DOHH2 (cell line): ENCODE measurements around the gene MAT2B.
A peak's percentile ranks its signal among the peaks of the same experiment; 100 is the strongest.

Experiments
- H3F3A ChIP-seq: fragments of 200-600 bp; sonication (generic), shearing (Covaris generic); 2 replicates; pipeline ENCODE4 v1.6.0; 2016; ENCODE audit warnings: antibody characterized with exemption, mild to moderate bottlenecking; ENCODE audit not compliant: control insufficient read depth, insufficient read depth
- H3K27ac ChIP-seq: fragments of 200-600 bp; sonication (generic); 2 replicates; pipeline ENCODE4 v1.5.1; 2014; ENCODE audit warnings: low read depth, mild to moderate bottlenecking, low read length, moderate library complexity
- H3K27me3 ChIP-seq: fragments of 200-600 bp; sonication (generic); 2 replicates; pipeline ENCODE4 v1.6.1; 2014; ENCODE audit warnings: mild to moderate bottlenecking, low read length, mixed read lengths; ENCODE audit not compliant: control insufficient read depth
- H3K36me3 ChIP-seq: fragments of 200-600 bp; sonication (generic); 2 replicates; pipeline ENCODE4 v1.6.1; 2014; ENCODE audit warnings: mild to moderate bottlenecking, low read length, moderate library complexity, mixed read lengths; ENCODE audit not compliant: control insufficient read depth
- H3K4me1 ChIP-seq: fragments of 200-600 bp; sonication (generic); 2 replicates; pipeline ENCODE4 v1.6.1; 2014; ENCODE audit warnings: mild to moderate bottlenecking, low read length, mixed read lengths; ENCODE audit not compliant: control insufficient read depth
- H3K4me2 ChIP-seq: fragments of 200-600 bp; sonication (generic); 2 replicates; pipeline ENCODE4 v1.6.0; 2014; ENCODE audit warnings: mild to moderate bottlenecking, low read length, moderate library complexity
- H3K4me3 ChIP-seq: fragments of 200-600 bp; sonication (generic); 2 replicates; pipeline ENCODE4 v1.5.1; 2014; ENCODE audit warnings: mild to moderate bottlenecking, low read length, mixed read lengths
- H3K79me2 ChIP-seq: fragments of 200-600 bp; sonication (generic); 2 replicates; pipeline ENCODE4 v1.6.1; 2014; ENCODE audit warnings: mild to moderate bottlenecking, low read length, mixed read lengths; ENCODE audit not compliant: control insufficient read depth
- H3K9me2 ChIP-seq: fragments of 200-600 bp; sonication (generic); replicated peaks from 2 replicates; pipeline ENCODE4 v1.6.1; 2014; ENCODE audit warnings: mild to moderate bottlenecking, low read length, mixed read lengths; ENCODE audit not compliant: control insufficient read depth
- H3K9me3 ChIP-seq: fragments of 200-600 bp; sonication (generic); 2 replicates; pipeline ENCODE4 v1.6.1; 2014; ENCODE audit warnings: antibody characterized with exemption, low read length, mixed read lengths; ENCODE audit not compliant: control insufficient read depth, insufficient read depth
- H4K20me1 ChIP-seq: fragments of 200-600 bp; sonication (generic); 2 replicates; pipeline ENCODE4 v1.6.0; 2014; ENCODE audit warnings: low read depth, mild to moderate bottlenecking, antibody characterized with exemption, low read length, moderate library complexity; ENCODE audit not compliant: control insufficient read depth, insufficient read depth
- EZH2phosphoT487 ChIP-seq: fragments of 200-600 bp; sonication (generic); IDR thresholded peaks from 2 replicates; pipeline ENCODE4 v1.6.1; 2017; ENCODE audit warnings: borderline replicate concordance, mild to moderate bottlenecking, antibody characterized with exemption, low read length, moderate library complexity, mixed read lengths
- TF ChIP-seq, protein P1 (sequence below): fragments of 200-600 bp; sonication (generic); IDR thresholded peaks from one replicate; pipeline ENCODE4 v1.5.1; 2014; ENCODE audit warnings: antibody characterized with exemption, mild to moderate bottlenecking, low read depth, low read length; ENCODE audit not compliant: poor library complexity, severe bottlenecking

The MAT2B gene

DNA sequence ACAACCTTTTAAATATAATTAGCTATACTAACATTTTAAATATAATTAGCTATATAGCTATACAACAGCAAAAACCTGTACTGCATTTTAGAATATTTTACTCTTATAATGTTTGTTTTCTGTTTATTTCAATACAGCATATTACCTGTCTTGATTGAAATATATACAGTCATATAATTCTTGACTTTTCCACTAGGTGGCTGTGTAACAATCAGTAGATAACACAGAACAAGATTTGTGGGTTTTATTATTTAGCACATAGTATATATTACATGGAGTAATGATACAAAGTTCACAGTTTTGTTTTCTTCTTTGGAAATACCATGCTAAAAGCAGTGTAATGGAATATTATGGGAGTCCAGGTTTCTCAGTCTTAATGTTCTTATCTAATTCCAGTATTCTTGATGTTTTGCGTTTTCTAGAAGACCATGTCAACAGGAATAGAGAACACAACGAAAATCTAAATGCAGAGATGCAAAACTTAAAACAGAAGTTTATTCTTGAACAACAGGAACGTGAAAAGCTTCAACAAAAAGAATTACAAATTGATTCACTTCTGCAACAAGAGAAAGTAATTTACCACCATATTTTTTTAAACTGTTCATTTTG lies 31.7 kb upstream of the MAT2B start:
- no peaks in the 10 kb centered on the region for H3K9me3 ChIP-seq
- H3K4me1 ChIP-seq = no peaks in the 10 kb centered on the region
- no peaks in the 10 kb centered on the region for H3K27me3 ChIP-seq
- H3K9me2 ChIP-seq = no peaks in the 10 kb centered on the region
- no peak overlapping the region for H3K27ac ChIP-seq
- no peak overlapping the region for H3K4me2 ChIP-seq
- peaks cover 5% of the 10 kb centered on the region for H3F3A ChIP-seq
- no peak overlapping the region for H3K4me3 ChIP-seq
- TF ChIP-seq, protein P1, sequence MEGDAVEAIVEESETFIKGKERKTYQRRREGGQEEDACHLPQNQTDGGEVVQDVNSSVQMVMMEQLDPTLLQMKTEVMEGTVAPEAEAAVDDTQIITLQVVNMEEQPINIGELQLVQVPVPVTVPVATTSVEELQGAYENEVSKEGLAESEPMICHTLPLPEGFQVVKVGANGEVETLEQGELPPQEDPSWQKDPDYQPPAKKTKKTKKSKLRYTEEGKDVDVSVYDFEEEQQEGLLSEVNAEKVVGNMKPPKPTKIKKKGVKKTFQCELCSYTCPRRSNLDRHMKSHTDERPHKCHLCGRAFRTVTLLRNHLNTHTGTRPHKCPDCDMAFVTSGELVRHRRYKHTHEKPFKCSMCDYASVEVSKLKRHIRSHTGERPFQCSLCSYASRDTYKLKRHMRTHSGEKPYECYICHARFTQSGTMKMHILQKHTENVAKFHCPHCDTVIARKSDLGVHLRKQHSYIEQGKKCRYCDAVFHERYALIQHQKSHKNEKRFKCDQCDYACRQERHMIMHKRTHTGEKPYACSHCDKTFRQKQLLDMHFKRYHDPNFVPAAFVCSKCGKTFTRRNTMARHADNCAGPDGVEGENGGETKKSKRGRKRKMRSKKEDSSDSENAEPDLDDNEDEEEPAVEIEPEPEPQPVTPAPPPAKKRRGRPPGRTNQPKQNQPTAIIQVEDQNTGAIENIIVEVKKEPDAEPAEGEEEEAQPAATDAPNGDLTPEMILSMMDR = peak; percentile 49
- TF ChIP-seq EZH2phosphoT487 = no peak
- peaks cover 96% of the 10 kb centered on the region for H3K36me3 ChIP-seq
- H3K79me2 ChIP-seq = no peaks in the 10 kb centered on the region
- no peaks in the 10 kb centered on the region for H4K20me1 ChIP-seq

DNA sequence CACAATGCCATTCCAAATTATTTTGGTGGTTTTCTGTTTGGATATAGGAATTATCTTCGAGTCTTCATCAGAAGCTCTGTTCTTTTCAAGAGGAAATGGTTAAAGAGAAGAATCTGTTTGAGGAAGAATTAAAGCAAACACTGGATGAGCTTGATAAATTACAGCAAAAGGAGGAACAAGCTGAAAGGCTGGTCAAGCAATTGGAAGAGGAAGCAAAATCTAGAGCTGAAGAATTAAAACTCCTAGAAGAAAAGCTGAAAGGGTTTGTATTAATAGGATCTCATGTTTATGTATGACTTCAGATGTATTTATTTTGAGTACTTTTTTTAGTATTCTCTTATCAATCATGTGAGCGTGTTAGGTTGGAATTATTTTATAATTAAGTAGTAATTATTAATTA lies 30.0 kb upstream of the MAT2B start:
- TF ChIP-seq, protein P1 = no peak
- no peak for TF ChIP-seq EZH2phosphoT487
- no peaks in the 10 kb centered on the region for H3K9me2 ChIP-seq

DNA sequence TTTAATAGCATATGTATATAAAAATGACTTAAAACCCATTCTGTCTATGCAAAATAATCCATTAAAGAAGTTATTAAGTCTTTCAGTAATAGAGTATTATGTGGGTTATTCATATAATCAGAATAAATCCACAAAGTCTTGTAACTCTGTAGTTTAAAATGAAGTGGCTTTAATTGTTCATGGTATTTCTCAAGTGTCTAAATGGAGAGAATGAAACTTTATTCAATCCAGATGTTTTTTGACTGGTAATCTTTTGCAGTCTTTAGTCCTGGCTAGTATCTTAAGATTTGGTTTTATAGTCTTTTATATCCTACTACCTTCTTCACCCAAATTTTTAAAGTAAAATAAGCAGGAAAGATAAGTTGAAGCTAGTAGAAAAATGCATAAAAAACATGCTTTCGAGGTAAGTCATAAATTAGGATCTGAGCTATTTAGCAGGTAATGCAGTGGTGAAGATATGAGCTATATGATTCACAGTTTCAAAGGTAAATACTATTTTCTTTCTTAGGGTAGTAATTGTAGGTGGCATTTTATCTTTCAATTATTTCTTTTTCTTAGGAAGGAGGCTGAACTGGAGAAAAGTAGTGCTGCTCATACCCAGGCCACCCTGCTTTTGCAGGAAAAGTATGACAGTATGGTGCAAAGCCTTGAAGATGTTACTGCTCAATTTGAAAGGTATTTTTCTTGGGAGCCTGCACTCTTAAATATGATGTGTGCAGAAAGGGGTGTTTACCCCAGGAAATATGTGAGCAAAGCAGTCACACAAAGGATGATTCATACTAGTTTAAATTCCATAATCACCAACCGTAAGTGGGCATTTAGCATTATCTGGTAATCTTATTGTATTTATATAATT lies 27.1 kb upstream of the MAT2B start:
- H3K36me3 ChIP-seq = peaks cover 93% of the 10 kb centered on the region
- H3K27me3 ChIP-seq = no peaks in the 10 kb centered on the region
- no peaks in the 10 kb centered on the region for H3K9me2 ChIP-seq
- no peaks in the 10 kb centered on the region for H3K79me2 ChIP-seq
- no peak overlapping the region for H3K4me2 ChIP-seq
- H3K4me1 ChIP-seq = no peaks in the 10 kb centered on the region
- H3K4me3 ChIP-seq = no peak overlapping the region
- no peaks in the 10 kb centered on the region for H3F3A ChIP-seq
- H4K20me1 ChIP-seq = no peaks in the 10 kb centered on the region
- TF ChIP-seq, protein P1 = no peak
- TF ChIP-seq EZH2phosphoT487 = no peak
- H3K9me3 ChIP-seq = no peaks in the 10 kb centered on the region
- no peak overlapping the region for H3K27ac ChIP-seq

More for the DNA sequence above, 30.0 kb upstream of the MAT2B start:
- Histone ChIP-seq H3F3A (peaks cover 5% of the 10 kb centered on the region), H3K36me3 (peaks cover 96% of the 10 kb centered on the region), H3K4me2 (no peak overlapping the region), H3K9me3 (no peaks in the 10 kb centered on the region), H4K20me1 (no peaks in the 10 kb centered on the region), H3K27ac (no peak overlapping the region), H3K4me1 (no peaks in the 10 kb centered on the region), H3K4me3 (no peak overlapping the region), H3K27me3 (no peaks in the 10 kb centered on the region), H3K79me2 (no peaks in the 10 kb centered on the region)
